ENCODE results near the gene EBLN2.

EBLN2 gene

DNA sequence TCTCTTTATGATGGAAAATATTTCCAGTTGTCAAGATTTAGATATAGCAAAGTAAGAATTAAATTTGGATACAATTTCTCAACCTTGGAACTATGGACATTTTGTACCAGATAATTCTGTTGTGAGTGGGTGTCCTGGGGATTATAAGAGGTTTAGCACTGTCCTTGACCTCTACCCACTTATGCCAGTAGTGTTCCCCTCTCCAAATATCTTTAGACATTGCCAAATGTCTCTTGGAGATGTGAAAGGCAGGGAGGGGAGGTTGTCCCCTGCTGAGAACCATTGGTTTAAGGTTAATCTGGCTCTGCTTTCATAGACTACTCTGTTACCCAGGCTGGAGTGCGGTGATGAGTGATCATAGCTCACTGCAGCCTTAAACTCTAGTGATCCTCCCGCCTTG, at the start of gene EBLN2:
TSS of gene EBLN2 (plus strand) at position 244 of the 400 bp plus-strand sequence. CDS start 423 bp downstream, outside the sequence.
- no peak for DNase-seq

DNA sequence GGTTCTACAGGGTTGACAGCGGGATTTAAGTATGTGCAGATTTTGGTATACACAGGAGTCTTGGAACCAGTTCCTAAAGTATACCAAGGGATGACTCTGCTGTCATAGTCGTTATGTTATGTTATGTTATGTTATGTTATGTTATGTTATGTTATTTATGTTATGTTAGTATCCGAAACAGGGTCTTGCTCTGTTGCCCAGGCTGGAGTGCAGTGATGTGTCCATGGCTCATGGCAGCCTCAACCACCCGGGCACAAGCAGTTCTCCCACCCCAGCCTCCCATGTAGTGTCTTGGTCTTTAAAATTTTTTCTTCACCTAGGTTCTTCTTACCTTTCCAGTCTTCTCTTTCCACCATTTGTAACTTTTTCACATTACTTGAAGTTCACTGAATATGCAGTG, 43.2 kb upstream of the EBLN2 start:
- no peak for DNase-seq

DNA sequence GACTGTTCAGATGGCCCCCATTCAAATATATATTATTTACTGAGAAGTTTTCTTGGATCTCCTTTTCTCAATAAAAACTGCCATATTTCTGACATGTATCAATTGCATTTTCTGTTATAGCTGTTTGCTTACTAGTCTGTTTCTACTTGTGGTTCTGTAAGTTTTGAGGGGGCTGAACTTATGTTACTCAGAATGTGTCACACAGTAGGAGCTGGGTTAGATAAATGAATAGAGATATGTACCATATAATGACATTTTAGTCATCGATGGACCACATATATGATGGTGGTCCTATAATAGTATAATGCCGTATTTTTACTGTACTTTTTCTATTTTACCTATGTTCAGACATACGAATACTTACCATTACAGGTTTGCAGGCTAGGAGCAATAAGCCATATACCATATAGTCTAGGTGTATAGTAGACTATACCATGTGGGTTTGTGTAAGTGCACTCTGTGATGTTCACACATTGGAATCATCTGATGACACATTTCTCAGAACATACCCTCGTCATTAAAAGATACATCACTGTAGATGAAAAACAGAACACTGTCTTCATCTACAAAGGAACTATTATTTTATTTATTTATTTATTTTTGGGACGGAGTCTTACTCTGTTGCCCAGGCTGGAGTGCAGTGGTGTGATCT, 42.5 kb upstream of the EBLN2 start:
- DNase-seq = no peak

DNA sequence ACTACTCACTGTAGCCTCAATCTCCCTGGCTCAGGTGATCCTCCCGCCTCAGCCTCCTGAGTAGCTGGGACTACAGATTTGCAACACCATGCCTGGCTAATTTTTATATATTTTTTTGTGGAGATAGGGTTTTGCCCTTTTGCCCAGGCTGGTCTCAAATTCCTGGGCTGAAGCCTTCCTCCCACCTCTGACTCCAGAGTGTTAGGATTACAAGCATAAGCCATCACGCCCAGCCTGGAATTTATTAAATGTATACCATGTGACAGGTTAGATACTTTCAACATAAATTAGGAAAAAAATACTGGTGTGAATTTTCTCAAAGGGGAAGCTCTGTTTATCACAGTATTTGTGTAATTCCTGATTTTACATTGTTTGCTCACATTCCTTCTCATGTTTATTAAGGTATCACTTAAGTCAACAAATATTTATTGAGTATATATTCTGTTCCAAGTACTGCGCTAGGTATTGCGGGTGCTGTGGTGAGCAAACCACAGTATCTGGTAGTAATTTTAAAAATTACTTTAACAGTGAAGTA, 40.1 kb upstream of the EBLN2 start:
- DNase-seq = no peak

GRCh38 chr3:73024836-73025235, 36.6 kb upstream of the EBLN2 start:
- DNase-seq = no peak

DNA sequence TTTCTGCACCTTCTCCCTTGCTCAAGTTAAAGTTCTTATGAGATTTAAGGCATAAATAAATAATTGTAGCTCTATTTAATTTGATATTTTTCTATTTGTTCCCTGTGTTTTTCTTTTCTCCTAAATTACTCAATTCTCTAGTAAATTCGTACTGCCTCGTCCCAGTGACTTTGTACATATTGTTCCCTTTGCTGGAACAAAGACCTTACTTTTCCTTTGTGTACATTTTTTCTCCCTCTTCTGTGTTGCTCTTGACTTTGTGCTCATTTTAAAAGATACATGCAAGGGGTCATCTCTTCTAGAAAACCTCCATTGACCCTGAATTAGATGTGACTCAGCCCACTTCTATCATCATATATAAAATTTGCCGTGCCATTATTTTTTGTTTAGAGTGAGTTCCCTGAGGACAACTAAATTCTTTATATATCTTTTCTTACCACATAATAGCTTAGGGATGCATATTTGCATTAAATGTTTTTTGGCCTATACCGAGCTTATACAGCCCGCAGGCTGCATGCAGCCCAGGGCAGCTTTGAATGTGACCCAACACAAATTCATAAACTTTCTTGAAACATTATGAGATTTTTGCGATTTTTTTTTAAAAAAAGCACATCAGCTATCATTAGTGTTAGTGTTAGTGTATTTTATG, 35.2 kb upstream of the EBLN2 start:
- no peak for DNase-seq

GRCh38 chr3:73026760-73027113, 34.7 kb upstream of the EBLN2 start:
- no peak for DNase-seq

- no peak for DNase-seq
Measured at GRCh38 chr3:73028803-73029202, 32.7 kb upstream of the EBLN2 start.

GRCh38 chr3:73029321-73029796, 32.1 kb upstream of the EBLN2 start:
- no peak for DNase-seq

DNA sequence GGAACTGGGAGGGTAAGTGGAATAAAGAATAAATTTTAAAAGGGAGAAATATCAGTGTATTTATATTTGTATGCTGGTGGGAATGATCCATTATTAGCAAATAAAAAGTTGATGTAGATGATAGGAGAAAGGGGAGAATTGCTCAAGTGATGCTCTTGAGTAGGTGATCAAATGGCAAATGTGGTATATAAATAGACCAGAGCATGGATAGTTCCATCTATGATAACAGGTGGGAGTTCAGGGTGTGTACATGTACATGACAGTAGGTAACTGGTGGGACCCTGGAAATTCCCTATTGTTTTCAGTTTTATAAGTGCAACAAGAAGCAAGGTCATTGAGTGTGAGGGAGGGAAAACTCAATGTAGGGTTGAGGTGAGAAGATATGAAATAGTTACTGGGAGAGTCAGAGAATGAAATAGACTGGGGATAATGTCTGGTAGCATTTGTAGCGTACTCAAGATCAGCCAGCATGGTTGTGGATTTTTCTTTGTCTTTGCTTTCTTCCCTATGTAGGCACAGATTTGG, 31.3 kb upstream of the EBLN2 start:
- no peak for DNase-seq

GRCh38 chr3:73031573-73032103, 29.8 kb upstream of the EBLN2 start:
- no peak for DNase-seq

DNA sequence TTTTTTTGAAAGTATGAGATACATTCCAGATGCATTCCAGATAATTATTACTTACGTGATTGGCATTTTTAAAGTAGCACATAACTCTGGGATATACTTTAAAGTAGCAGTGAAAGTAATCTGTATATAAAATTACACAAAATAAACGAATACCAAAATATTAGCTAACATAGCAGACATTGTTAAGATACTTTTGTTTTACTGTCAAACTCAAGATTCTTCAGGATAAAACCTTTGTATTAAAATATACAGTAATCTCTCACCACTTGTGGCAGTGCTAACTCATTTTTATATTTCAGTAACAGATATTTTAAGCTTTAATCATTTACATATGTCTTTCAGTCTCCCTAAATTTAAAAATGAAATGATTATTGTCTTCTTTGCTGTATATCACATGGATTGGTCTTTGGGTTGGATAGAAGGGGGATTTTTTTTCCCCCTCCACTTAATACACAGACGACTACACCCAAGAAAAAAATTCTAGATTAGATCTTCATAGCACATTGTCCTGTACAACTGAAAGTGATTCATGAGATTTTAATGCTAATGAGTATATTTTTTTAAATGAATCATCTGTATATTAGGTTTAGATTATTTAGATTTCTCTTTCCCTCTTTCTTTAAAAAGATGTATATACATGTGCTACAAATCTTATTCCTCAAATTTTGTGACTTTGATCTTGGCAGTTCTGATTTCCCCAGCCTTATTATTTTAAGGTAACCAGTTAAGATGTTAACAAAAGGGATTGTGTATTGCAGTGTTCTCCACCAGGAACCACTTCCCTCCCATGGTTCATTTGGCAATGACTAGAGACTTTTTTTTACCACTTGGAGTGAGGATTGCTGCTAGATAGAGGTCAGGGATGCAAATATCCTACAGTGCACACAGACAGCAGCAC, 24.5 kb upstream of the EBLN2 start:
- no peak for DNase-seq

- no peak for DNase-seq
Measured at GRCh38 chr3:73041537-73041936, 19.9 kb upstream of the EBLN2 start.

GRCh38 chr3:73043414-73043813, 18.0 kb upstream of the EBLN2 start:
- no peak for DNase-seq

- no peak for DNase-seq
Measured at GRCh38 chr3:73045391-73045790, 16.1 kb upstream of the EBLN2 start.

DNA sequence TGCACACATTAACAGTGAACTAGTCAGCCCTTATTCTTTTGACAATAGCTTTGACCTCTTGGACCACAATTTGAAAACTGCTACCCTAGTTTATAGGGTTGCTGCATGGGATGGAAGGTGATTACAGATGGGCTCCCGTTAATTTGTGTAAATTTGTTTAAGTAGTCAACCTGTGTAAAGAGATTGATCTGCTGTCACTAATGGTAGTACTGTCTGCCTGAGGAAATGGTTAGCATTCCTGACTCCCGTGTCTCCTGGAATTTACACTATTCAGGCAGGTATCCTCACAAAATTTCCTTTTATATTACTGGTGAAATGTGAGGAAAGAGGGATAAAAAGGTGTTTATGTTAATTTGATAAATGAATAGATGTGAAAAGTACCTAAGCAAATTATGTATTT, 15.3 kb upstream of the EBLN2 start:
- no peak for DNase-seq

- DNase-seq = no peak
Measured at GRCh38 chr3:73049319-73049718, 12.1 kb upstream of the EBLN2 start.

GRCh38 chr3:73052857-73053256, 8.6 kb upstream of the EBLN2 start:
- DNase-seq = no peak

GRCh38 chr3:73055583-73055982, 5.9 kb upstream of the EBLN2 start:
- no peak for DNase-seq

DNA sequence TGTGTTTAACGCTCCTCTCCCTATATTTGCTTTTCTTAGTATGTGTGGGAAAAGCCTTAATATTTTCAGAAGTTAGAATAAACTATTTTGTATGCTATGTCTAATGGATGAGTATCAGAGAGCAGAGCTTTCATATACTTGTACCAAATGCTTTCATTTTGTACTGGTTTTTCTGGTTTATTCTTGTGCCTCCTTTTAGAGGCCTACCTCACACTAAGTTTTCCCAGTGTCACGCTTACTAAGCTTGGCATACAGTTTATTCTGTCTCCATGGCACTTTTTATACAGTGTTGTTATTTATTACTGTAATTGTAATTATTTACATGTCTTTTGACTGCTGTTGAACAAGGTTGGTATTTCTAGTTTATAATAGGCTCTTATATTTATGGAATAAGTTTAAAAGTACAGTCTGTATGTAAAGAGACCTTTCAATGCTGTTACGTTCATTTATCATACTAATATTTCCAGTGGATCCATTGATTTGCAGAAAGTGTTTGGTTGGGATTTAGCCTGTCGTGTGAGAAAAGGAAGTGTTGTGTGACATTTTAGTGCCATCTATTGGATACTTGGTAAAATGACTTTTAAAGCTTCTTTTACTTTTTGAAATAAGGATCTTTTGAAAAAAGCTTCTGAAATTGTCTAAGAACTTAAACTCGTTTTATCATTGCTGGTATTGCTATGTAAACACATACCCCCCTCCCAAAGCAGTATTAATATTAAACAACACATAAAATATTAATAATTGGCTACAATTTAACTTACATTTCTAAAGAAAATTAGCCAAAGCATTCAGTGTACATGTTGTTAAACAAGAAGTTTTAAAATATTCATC, 5.2 kb upstream of the EBLN2 start:
- DNase-seq = no peak

GRCh38 chr3:73056845-73057150, 4.7 kb upstream of the EBLN2 start:
- no peak for DNase-seq

DNA sequence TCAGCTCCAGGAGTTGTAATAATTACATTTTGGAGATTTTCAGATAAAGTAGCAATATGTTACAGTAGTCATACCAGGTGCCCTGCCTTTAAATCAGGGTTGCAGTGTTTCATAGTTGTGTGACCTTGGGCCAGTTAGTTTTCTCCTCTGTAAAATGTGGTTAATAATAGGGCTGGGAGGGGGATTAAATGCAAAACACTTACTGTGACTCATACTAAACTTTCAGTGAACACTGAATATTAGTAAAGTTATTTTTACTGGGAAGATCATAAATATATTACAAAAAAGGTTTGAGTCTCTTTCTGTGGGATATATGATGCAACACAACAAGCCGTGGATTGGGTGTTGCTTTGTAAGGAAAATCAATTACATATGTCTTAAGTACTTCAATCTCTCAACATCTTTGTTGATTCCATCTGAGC, 1.1 kb upstream of the EBLN2 start:
- DNase-seq = no peak

Measured in activated T-cell treated with anti-CD3 and anti-CD28 coated beads, Interleukin-2, amount 50 U/mL, for 1 hour (primary cell).